HG03064 (cell line): ENCODE measurements around the gene UPP2.

Source experiments
- ATAC-seq: cut with Tn5 transposase; IDR thresholded peaks from one replicate; pipeline ENCODE4 v1.9.1; 2021; ENCODE audit warnings: low read depth; ENCODE audit not compliant: unreplicated experiment

Gene UPP2

DNA sequence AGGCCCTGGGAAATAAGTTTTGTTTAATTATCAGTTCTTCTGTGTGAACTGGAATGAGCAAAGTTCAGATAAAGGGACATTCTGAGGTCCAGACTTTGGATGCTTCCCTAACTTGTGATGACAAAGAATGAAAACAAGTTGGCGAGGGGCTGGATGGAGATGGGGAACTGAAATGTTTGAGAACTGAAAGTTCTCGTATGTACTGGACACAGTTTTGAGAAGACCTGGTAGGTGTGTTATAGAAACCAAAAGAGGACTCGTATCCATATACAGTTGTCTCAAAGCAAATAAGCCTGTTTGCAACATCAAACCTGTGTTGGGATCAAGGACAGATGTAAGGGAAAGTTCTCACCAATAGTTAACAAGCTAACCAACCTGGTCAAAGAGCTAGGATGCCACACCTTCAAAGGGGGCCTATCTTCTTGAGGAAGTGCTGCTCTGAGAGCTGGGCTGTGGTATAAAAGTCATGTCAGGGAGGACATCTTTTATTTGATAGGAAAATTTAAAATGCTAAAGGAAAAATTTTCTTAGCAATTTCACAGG is at the start of gene UPP2:
UPP2 (plus strand) TSS at position 493 of the 543 bp plus-strand sequence. CDS start 188 bp downstream, outside the sequence.
- ATAC-seq = no peak

- ATAC-seq = no peak
Observed at GRCh38 chr2:158052761-158053160, 48.9 kb upstream of the UPP2 start.

DNA sequence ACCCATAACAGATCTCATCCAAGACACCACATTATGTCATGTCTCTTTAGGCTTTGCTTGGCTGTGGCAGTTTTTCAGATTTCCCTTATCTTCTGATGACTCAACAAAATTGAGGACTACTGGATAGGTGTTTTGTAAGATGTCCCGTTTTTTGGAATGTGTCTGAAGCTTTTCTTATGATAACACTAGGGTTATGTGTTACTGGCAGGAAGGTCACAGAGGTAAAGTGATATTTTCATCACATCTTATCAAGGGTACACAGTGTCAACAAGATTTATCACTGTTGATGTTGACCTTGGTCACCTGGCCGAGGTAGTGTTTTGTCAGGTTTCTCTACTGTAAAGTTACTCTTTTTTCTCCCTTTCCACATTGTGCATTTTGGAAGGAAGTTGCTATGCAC is 44.8 kb upstream of the UPP2 start:
- no peak for ATAC-seq

GRCh38 chr2:158060160-158060834 is 41.4 kb upstream of the UPP2 start:
- no peak for ATAC-seq

GRCh38 chr2:158060835-158061435 is 40.7 kb upstream of the UPP2 start:
- ATAC-seq = no peak

GRCh38 chr2:158061763-158062162 is 39.9 kb upstream of the UPP2 start:
- ATAC-seq = no peak

DNA sequence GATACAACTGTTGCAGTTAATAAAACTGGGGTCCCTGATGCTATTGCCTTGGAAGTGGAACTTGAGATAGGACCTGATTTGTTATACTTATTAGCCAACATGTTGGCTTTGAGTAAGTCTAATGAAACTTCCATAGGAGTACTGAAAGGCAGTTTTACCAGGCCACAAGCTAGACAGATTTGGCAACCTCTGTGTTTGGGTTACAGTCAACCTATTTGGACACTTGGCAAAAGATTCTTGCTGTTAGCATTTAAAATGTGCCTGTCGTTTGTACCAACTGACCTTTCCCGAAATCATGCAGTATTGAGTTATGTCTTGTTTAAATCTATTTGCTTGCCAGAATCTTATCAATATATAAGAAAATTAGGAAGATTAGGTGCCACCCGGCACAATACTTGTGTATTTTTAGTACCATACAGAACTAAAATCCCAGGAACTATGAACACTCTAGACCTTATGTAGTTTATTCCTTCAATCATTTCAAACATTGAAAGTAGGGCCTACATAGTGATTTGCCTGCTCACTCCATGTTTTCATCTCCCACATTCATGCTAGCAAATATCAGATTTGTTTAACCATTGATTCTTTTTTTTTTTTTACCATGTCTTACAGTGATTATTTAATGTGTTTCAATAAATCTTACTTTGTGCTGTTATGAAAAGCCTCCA is 35.5 kb upstream of the UPP2 start:
- ATAC-seq = no peak

- ATAC-seq = no peak
Observed at GRCh38 chr2:158071018-158071417, 30.7 kb upstream of the UPP2 start.

DNA sequence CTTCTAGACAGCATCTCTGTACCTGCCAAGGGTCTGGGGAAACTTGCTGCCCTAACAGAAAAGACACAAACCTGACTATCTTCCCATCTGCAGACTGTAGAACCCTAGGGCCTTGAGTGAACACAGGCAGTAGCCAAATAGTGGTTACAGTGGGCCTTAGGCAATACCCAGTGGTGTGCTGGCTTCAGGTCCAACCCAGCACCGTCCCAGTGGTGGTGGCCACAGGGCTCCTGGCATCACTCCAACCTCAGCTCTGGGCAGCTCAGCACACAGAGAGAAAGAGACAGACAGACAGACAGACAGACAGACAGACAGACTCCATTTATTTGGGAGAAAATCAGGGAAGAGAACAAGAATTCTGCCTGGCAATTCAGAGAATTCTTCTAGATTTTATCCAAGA is 29.3 kb upstream of the UPP2 start:
- no peak for ATAC-seq

DNA sequence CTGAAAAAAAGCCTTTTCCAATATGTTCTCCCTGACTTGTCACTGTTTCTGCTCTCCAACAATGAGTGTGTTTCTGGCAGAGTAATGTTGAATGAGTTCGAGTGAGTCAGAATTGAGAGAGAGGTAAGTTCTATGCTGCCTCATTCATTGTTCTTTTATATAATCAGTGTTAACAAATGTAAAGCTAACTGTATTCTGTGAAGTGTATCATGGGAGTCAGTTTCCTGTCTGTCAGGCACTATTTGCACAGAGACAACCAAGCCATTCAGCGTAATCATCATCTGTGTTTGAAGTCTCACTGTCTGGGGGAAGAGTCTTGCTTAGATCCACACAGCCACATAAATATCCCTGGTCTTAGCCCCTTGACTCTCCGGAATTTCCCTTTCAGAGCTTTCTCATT is 22.0 kb upstream of the UPP2 start:
- no peak for ATAC-seq

DNA sequence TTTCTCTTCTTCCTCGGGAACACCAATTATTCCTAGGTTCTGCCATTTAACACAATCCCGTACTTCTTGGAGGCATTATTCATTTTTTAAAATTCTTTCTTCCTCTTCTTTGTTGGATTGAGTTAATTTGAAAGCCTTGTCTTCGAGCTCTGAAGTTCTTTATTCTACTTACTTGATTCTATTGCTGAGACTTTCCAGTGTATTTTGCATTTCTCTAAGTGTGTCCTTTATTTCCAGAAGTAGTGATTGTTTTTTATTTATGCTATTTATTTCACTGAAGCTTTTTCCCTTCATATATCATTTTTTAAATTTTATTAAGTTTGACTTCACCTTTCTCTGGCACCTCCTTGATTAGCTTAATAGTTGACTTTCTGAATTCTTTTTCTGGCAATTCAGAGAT is 13.6 kb upstream of the UPP2 start:
- ATAC-seq = no peak

DNA sequence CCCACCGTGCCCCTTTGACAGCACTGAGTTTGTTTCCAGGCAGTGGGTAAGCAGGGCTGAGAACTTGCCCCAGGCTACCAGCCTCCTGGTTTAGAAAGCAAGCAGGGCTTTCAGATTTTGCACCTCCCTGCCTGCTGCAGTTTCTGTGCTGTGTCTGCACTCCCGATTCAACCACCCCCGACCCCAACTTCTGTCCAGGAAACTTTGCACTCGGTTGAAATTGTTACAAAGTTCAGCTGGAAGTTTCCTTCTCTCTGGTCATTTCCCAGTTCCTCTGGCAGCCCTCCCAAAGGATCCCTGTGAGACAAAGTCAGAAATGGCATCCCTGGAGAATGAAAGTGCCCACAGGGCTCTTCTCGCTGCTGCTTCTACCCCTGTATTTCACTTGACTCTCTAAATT is 12.4 kb upstream of the UPP2 start:
- ATAC-seq = no peak

- no peak for ATAC-seq
Observed at GRCh38 chr2:158091647-158092046, 10.0 kb upstream of the UPP2 start.

- ATAC-seq = no peak
Observed at GRCh38 chr2:158094487-158095092, 7.1 kb upstream of the UPP2 start.

DNA sequence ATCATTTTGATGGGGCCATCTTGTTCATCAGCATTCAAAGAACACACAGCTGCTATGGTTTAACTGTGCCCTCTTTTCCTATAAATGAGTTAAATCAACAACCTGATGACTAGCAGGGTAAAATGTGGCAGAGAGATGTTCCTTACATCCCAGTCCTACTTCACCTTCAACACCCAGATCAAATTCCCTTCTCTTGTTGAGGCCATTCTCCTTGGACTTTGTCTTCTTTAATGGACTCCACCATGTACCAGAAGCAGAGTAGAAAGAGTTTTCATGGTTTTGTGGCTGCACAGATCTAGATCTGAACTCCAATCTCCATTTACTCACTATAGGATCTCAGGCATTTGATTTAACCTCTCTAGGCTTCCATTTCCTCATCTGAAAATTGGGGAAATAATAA is 6.4 kb upstream of the UPP2 start:
- ATAC-seq = no peak

- no peak for ATAC-seq
Observed at GRCh38 chr2:158095912-158096311, 5.8 kb upstream of the UPP2 start.

- no peak for ATAC-seq
Observed at GRCh38 chr2:158097481-158097880, 4.2 kb upstream of the UPP2 start.

- no peak for ATAC-seq
Observed at GRCh38 chr2:158098178-158098577, 3.5 kb upstream of the UPP2 start.

GRCh38 chr2:158099716-158100115 is 2.0 kb upstream of the UPP2 start:
- ATAC-seq = no peak

GRCh38 chr2:158100411-158100810 is 1.3 kb upstream of the UPP2 start:
- no peak for ATAC-seq

GRCh38 chr2:158102446-158102845 is 770 bp downstream of the UPP2 start:
- ATAC-seq = no peak
